DND-41 (cell line): ENCODE measurements around the gene TMEM63C.

Experiments used
- ATAC-seq: fragments of 200-7000 bp; cut with Tn5 transposase; 3 replicates; pipeline ENCODE4 v1.9.1; 2021; ENCODE audit warnings: low read depth; ENCODE audit not compliant: insufficient read depth
- DNase-seq: peaks from one replicate; pipeline ENCODE4 v3.0.0-alpha.2; 2020
- H2AFZ ChIP-seq: 2 replicates; pipeline ENCODE4 v1.6.0; 2012; ENCODE audit warnings: low read depth, low read length
- H3K27ac ChIP-seq: 2 replicates; pipeline ENCODE4 v1.5.1; 2012; ENCODE audit warnings: low read length, inconsistent platforms
- H3K27me3 ChIP-seq: fragments of 200-600 bp; sonication (generic); 2 replicates; pipeline ENCODE4 v1.6.0; 2012; ENCODE audit warnings: low read length, mild to moderate bottlenecking, inconsistent platforms; ENCODE audit not compliant: insufficient read depth, poor library complexity
- H3K36me3 ChIP-seq: 2 replicates; pipeline ENCODE4 v1.5.1; 2012; ENCODE audit warnings: low read length, inconsistent platforms; ENCODE audit not compliant: insufficient read depth
- H3K4me1 ChIP-seq: 2 replicates; pipeline ENCODE4 v1.5.1; 2012; ENCODE audit warnings: mild to moderate bottlenecking, low read length; ENCODE audit not compliant: insufficient read depth
- H3K4me2 ChIP-seq: 2 replicates; pipeline ENCODE4 v1.6.0; 2012; ENCODE audit warnings: mild to moderate bottlenecking, moderate library complexity, low read length, inconsistent platforms; ENCODE audit not compliant: insufficient read depth
- H3K4me3 ChIP-seq, 2 experiments: fragments of 200-600 bp in 1 of 2; shearing (Covaris generic) in 1 of 2; 2 replicates each; pipeline ENCODE4 v1.5.1; 2012 to 2016; ENCODE audit warnings: inconsistent platforms in 2 of 2, low read length in 2 of 2, mild to moderate bottlenecking in 2 of 2, low read depth in 1 of 2, moderate library complexity in 1 of 2
- H3K79me2 ChIP-seq: 2 replicates; pipeline ENCODE4 v1.6.0; 2012; ENCODE audit warnings: low read length, inconsistent platforms; ENCODE audit not compliant: insufficient read depth
- H3K9ac ChIP-seq: 2 replicates; pipeline ENCODE4 v1.6.0; 2012; ENCODE audit warnings: low read depth, mild to moderate bottlenecking, inconsistent platforms, low read length, moderate library complexity
- H3K9me3 ChIP-seq: 2 replicates; pipeline ENCODE4 v1.5.1; 2012; ENCODE audit warnings: low read length, moderate library complexity, mild to moderate bottlenecking, inconsistent platforms; ENCODE audit not compliant: insufficient read depth, severe bottlenecking
- H4K20me1 ChIP-seq: 2 replicates; pipeline ENCODE4 v1.6.0; 2012; ENCODE audit warnings: low read length; ENCODE audit not compliant: insufficient read depth
- EZH2 ChIP-seq: IDR thresholded peaks from 3 replicates; pipeline ENCODE4 v1.6.1; 2012; ENCODE audit warnings: borderline replicate concordance, low read depth, mild to moderate bottlenecking, moderate library complexity, low read length, inconsistent platforms; ENCODE audit not compliant: severe bottlenecking
- TF ChIP-seq, protein P1 (sequence below): IDR thresholded peaks from 2 replicates; pipeline ENCODE4 v1.5.1; 2012; ENCODE audit warnings: borderline replicate concordance, low read length, moderate library complexity, mild to moderate bottlenecking; ENCODE audit not compliant: poor library complexity, severe bottlenecking; ENCODE audit errors: extremely low read depth

TMEM63C gene

DNA sequence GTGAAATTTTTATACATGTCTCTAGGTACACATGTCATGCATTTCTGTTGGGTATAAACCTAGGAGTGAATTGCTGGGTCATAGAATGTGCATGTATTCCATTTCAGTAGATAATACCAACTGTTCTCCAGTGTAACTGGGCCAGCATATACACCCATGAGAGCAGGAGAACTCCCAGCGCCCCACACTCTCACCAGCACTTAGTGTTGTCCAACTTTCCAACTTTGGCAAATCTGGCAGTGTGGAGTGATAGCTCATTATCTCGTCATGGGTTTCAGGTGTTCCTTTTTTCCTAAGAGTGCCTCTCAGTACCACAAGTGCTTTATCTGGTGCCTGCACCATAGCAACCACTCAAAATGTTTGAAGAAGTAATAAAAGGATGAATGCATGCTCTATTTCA, 49.3 kb downstream of the TMEM63C start:
- peaks cover 4% of the 10 kb centered on the region for H3K27me3 ChIP-seq
- no peak overlapping the region for H3K9ac ChIP-seq
- no peaks in the 10 kb centered on the region for H3K79me2 ChIP-seq
- no peaks in the 10 kb centered on the region for H3K9me3 ChIP-seq
- H3K36me3 ChIP-seq: no peaks in the 10 kb centered on the region
- H3K4me3 ChIP-seq: no peak overlapping the region
- TF ChIP-seq, protein P1, sequence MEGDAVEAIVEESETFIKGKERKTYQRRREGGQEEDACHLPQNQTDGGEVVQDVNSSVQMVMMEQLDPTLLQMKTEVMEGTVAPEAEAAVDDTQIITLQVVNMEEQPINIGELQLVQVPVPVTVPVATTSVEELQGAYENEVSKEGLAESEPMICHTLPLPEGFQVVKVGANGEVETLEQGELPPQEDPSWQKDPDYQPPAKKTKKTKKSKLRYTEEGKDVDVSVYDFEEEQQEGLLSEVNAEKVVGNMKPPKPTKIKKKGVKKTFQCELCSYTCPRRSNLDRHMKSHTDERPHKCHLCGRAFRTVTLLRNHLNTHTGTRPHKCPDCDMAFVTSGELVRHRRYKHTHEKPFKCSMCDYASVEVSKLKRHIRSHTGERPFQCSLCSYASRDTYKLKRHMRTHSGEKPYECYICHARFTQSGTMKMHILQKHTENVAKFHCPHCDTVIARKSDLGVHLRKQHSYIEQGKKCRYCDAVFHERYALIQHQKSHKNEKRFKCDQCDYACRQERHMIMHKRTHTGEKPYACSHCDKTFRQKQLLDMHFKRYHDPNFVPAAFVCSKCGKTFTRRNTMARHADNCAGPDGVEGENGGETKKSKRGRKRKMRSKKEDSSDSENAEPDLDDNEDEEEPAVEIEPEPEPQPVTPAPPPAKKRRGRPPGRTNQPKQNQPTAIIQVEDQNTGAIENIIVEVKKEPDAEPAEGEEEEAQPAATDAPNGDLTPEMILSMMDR: no peak
- no peak for TF ChIP-seq EZH2
- H4K20me1 ChIP-seq: peaks cover 5% of the 10 kb centered on the region; the same call in 1 of the 2 replicates
- H3K27ac ChIP-seq: no peak overlapping the region
- H2AFZ ChIP-seq: no peak overlapping the region
- ATAC-seq: no peak
- H3K4me2 ChIP-seq: no peak overlapping the region
- no peak for DNase-seq
- no peaks in the 10 kb centered on the region for H3K4me1 ChIP-seq

DNA sequence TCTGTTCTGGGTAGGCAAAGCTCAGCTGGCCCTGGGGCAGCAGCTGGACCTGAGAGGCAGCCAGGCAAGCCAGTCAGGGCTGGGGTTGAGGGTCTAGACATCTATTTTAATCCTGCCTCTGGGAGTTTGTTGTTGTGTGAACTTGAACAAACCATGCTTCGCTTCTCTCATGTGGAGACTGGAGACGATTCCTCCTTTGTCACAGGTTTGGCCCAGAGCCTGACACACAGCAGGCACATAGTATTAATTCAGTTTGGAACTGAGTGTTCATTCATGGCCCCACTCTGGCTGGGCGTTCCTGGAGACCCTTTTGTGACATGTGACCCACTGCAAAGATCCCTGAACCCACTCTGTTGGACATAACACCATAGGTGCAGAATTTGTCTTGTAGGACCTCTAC, 50.1 kb downstream of the TMEM63C start:
- DNase-seq (no peak), ATAC-seq (no peak)
- Histone ChIP-seq H3K27me3 (peaks cover 4% of the 10 kb centered on the region), H2AFZ (no peak overlapping the region), H3K9ac (no peak overlapping the region), H3K79me2 (no peaks in the 10 kb centered on the region), H3K4me2 (no peak overlapping the region), H3K27ac (no peak overlapping the region), H3K36me3 (no peaks in the 10 kb centered on the region), H4K20me1 (peaks cover 5% of the 10 kb centered on the region; the same call in 1 of the 2 replicates), H3K4me1 (no peaks in the 10 kb centered on the region), H3K9me3 (no peaks in the 10 kb centered on the region), H3K4me3 (no peak overlapping the region)
- TF ChIP-seq, protein P1: no peak
- TF ChIP-seq EZH2: no peak

DNA sequence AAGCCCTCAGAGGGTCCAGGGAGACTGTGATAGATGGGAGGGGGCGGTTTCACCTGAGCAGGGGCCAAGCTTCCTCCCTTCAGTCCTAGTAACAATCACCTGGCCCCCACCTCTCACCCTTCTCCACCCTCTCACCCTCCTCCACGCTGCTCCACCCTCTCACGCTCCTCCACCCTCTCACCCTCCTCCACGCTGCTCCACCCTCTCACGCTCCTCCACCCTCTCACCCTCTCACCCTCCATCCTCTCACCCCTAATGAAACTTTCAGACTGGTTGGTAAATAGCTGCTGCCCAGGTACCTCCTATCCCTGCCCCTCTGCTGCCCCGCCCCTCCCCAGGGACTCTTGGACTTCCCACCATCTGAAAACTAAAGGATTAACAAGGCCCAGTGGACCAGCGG, 55.2 kb downstream of the TMEM63C start:
- Histone ChIP-seq H2AFZ (no peak overlapping the region), H4K20me1 (no peaks in the 10 kb centered on the region; the same call in 1 of the 2 replicates), H3K4me3 (no peak overlapping the region), H3K9ac (no peak overlapping the region), H3K27ac (no peak overlapping the region), H3K79me2 (no peaks in the 10 kb centered on the region), H3K27me3 (no peaks in the 10 kb centered on the region), H3K4me2 (no peak overlapping the region), H3K4me1 (no peaks in the 10 kb centered on the region), H3K9me3 (no peaks in the 10 kb centered on the region), H3K36me3 (no peaks in the 10 kb centered on the region)
- DNase-seq (no peak), ATAC-seq (no peak)
- no peak for TF ChIP-seq EZH2
- TF ChIP-seq, protein P1: no peak

DNA sequence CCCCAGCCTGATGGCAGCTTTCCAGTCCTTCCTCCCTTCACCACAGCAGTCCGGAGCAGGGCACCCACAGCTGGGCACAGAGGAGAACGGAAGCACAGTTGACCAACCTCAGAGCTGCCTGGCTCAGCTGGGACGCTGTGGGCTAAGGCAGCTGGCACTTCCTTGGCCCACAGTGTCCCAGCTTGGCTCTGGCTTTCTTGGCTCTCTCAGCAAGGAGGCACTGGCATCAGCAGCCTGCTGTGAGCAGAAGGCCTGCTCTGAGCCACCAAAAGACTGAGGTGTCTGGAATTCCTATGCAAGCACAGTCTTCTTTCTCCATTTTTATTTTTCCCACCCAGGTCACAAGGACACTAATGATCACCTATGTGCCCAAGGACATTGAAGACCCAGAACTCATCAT, 56.8 kb downstream of the TMEM63C start:
- H3K4me3 ChIP-seq: no peak overlapping the region
- H3K4me2 ChIP-seq: no peak overlapping the region
- no peak overlapping the region for H3K9ac ChIP-seq
- H3K79me2 ChIP-seq: no peaks in the 10 kb centered on the region
- TF ChIP-seq, protein P1: no peak
- H3K9me3 ChIP-seq: no peaks in the 10 kb centered on the region
- H3K36me3 ChIP-seq: no peaks in the 10 kb centered on the region
- H3K27me3 ChIP-seq: no peaks in the 10 kb centered on the region
- no peaks in the 10 kb centered on the region; the same call in 1 of the 2 replicates for H4K20me1 ChIP-seq
- ATAC-seq (no peak), DNase-seq (no peak)
- H3K27ac ChIP-seq: no peak overlapping the region
- no peaks in the 10 kb centered on the region for H3K4me1 ChIP-seq
- no peak overlapping the region for H2AFZ ChIP-seq
